HUES48 (cell line): ENCODE measurements around the gene STK31.
"Not testable (repeated sequence)": the region's sequence is repeated elsewhere in the genome, so short reads cannot be mapped to it uniquely, and the experiment has no call there.

Experiments
- H3K27ac ChIP-seq: one replicate; pipeline ENCODE4 v1.7.0; 2013; ENCODE audit warnings: low read depth, low read length, inconsistent platforms
- H3K27me3 ChIP-seq: 2 replicates; pipeline ENCODE4 v1.6.1; 2013; ENCODE audit warnings: mild to moderate bottlenecking, low read length; ENCODE audit not compliant: control insufficient read depth, insufficient read depth
- H3K36me3 ChIP-seq: 2 replicates; pipeline ENCODE4 v1.6.1; 2013; ENCODE audit warnings: low read length; ENCODE audit not compliant: control insufficient read depth, insufficient read depth
- H3K4me1 ChIP-seq: 2 replicates; pipeline ENCODE4 v1.6.1; 2013; ENCODE audit warnings: mild to moderate bottlenecking, low read length; ENCODE audit not compliant: control insufficient read depth, insufficient read depth
- H3K4me3 ChIP-seq: 2 replicates; pipeline ENCODE4 v1.5.1; 2013; ENCODE audit warnings: mild to moderate bottlenecking, low read depth, low read length
- H3K9ac ChIP-seq: 2 replicates; pipeline ENCODE4 v1.6.1; 2013; ENCODE audit warnings: mild to moderate bottlenecking, low read depth, low read length, moderate library complexity
- H3K9me3 ChIP-seq: 2 replicates; pipeline ENCODE4 v1.6.1; 2013; ENCODE audit warnings: low read length; ENCODE audit not compliant: control insufficient read depth, insufficient read depth

Gene STK31

GRCh38 chr7:23873306-23873705 is 163.3 kb downstream of the STK31 start:
- Histone ChIP-seq H3K27ac (no peak overlapping the region), H3K9ac (no peak overlapping the region), H3K9me3 (no peaks in the 10 kb centered on the region), H3K4me1 (no peaks in the 10 kb centered on the region), H3K4me3 (no peak overlapping the region), H3K27me3 (no peaks in the 10 kb centered on the region), H3K36me3 (no peaks in the 10 kb centered on the region)

- not testable (repeated sequence) for H3K4me1 ChIP-seq, H3K9me3 ChIP-seq, H3K36me3 ChIP-seq, H3K4me3 ChIP-seq, H3K27me3 ChIP-seq, H3K27ac ChIP-seq, H3K9ac ChIP-seq
Observed at GRCh38 chr7:23876526-23876925, 166.5 kb downstream of the STK31 start.
